HCT116 (cell line): ENCODE data around the gene TAF4.

Source experiments
- EZH2phosphoT487 ChIP-seq: fragments of 200-600 bp; IDR thresholded peaks from 2 replicates; pipeline ENCODE4 v1.6.1; 2018; ENCODE audit warnings: antibody characterized with exemption, borderline replicate concordance
- POLR2A ChIP-seq: IDR thresholded peaks from 2 replicates; pipeline ENCODE4 v1.7.0; 2011; ENCODE audit warnings: borderline replicate concordance; ENCODE audit not compliant: insufficient read depth, insufficient read length; ENCODE audit errors: extremely low read depth
- ZNF274 ChIP-seq: fragments of 200-500 bp; sonication (Bioruptor generic); IDR thresholded peaks from 2 replicates; pipeline ENCODE4 v1.6.1; 2014; ENCODE audit warnings: mild to moderate bottlenecking, low read depth, low read length, inconsistent platforms
- TF ChIP-seq, protein P1 (sequence below), 3 experiments: fragments of 200-600 bp in 1 of 3; sonication (generic) in 1 of 3; IDR thresholded peaks in 2 of 3; conservative IDR thresholded peaks in 1 of 3; 2 replicates each; pipeline ENCODE4 v1.5.1; 2012 to 2017; ENCODE audit warnings: low read depth in 2 of 3, low read length in 2 of 3, antibody characterized with exemption in 1 of 3, borderline replicate concordance in 1 of 3, control low read depth in 1 of 3, mild to moderate bottlenecking in 1 of 3, mixed read lengths in 1 of 3, mixed run types in 1 of 3, moderate library complexity in 1 of 3; ENCODE audit not compliant: insufficient read depth in 1 of 3

DNA sequence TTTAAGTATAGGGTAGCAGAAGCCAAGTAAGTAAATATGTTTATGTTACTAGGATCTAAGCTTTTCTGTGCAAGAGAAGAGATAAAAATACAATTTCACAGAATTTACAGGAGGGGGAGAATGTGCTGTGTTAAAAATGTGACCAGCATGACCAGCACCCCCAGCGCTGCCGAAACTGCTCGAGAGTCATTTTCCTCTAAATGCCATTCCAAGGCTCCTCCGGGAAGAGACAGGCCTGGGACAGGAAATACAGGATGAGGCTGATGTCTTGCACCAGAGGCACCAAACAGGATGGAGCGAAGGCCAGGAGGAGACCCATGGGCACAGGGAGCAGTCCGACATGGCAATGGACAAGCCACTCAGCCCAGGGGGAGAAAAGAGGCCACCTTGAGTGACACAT is 21.1 kb downstream of the TAF4 start:
- TF ChIP-seq, protein P1, sequence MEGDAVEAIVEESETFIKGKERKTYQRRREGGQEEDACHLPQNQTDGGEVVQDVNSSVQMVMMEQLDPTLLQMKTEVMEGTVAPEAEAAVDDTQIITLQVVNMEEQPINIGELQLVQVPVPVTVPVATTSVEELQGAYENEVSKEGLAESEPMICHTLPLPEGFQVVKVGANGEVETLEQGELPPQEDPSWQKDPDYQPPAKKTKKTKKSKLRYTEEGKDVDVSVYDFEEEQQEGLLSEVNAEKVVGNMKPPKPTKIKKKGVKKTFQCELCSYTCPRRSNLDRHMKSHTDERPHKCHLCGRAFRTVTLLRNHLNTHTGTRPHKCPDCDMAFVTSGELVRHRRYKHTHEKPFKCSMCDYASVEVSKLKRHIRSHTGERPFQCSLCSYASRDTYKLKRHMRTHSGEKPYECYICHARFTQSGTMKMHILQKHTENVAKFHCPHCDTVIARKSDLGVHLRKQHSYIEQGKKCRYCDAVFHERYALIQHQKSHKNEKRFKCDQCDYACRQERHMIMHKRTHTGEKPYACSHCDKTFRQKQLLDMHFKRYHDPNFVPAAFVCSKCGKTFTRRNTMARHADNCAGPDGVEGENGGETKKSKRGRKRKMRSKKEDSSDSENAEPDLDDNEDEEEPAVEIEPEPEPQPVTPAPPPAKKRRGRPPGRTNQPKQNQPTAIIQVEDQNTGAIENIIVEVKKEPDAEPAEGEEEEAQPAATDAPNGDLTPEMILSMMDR (IDR thresholded peaks at IDR 0.05 in 2 of 3, conservative IDR thresholded peaks at IDR 0.05 in 1 of 3; ENCODE audit: borderline replicate concordance in 1 of 3, insufficient read depth in 1 of 3, low read depth in 2 of 3, low read length in 2 of 3), result no peak
- TF ChIP-seq POLR2A (no peak), EZH2phosphoT487 (no peak), ZNF274 (no peak)
